Retinal pigment epithelial cell (primary cell): Measurements from ENCODE around the gene ARMC12.

ENCODE experiments used
- DNase-seq: peaks from one replicate; pipeline ENCODE4 v3.0.0-alpha.2; 2010; ENCODE audit warnings: low read depth
- H3K4me3 ChIP-seq: 2 replicates; pipeline ENCODE4 v1.5.1; 2011; ENCODE audit warnings: mild to moderate bottlenecking, low read length, control low read depth, moderate library complexity
- CTCF ChIP-seq: conservative IDR thresholded peaks from 2 replicates; pipeline ENCODE4 v1.5.1; 2011; ENCODE audit warnings: low read depth, low read length, control low read depth, inconsistent platforms

Gene ARMC12

GRCh38 chr6:35751594-35751993 lies 14.8 kb downstream of the ARMC12 start:
- DNase-seq, result no peak
- no peak for TF ChIP-seq CTCF
- H3K4me3 ChIP-seq, result no peak overlapping the region

GRCh38 chr6:35752330-35752729 lies 15.5 kb downstream of the ARMC12 start:
- H3K4me3 ChIP-seq, result no peak overlapping the region
- no peak for TF ChIP-seq CTCF

GRCh38 chr6:35754452-35755277 lies 17.8 kb downstream of the ARMC12 start:
- no peak overlapping the region for H3K4me3 ChIP-seq
- DNase-seq, result no peak
- TF ChIP-seq CTCF, result no peak

More at GRCh38 chr6:35752330-35752729, 15.5 kb downstream of the ARMC12 start:
- DNase-seq, result no peak

GRCh38 chr6:35755278-35755924 lies 18.6 kb downstream of the ARMC12 start:
- H3K4me3 ChIP-seq, result no peak overlapping the region
- TF ChIP-seq CTCF, result no peak
- DNase-seq, result no peak

- peak; percentile 71 for TF ChIP-seq CTCF
- no peak overlapping the region for H3K4me3 ChIP-seq
- no peak for DNase-seq
These were observed 20.8 kb downstream of the ARMC12 start for GRCh38 chr6:35757456-35758123.

- DNase-seq, result no peak
- H3K4me3 ChIP-seq, result no peak overlapping the region
- no peak for TF ChIP-seq CTCF
These were observed 22.6 kb downstream of the ARMC12 start for GRCh38 chr6:35759426-35759825.
